Sigmoid colon (tissue), 7 donors: ENCODE results near the gene RNF181. TPM values are rescaled to one million over a fixed set of nuclear protein-coding genes. Genes with fewer than 3 reads are reported as not detected.

Experiments
- DNase-seq: peaks from one replicate; pipeline ENCODE4 v3.0.0-alpha.2; 2019
- H3K27ac ChIP-seq, 4 donors: fragments of 200-600 bp; sonication (generic); one replicate each; pipeline ENCODE4 v1.5.1; 2016 to 2019; ENCODE audit warnings: mild to moderate bottlenecking in 1 of 4
- H3K27me3 ChIP-seq, 3 donors: fragments of 200-600 bp; sonication (generic); one replicate each; pipeline ENCODE4 v1.5.1; 2019; ENCODE audit warnings: mild to moderate bottlenecking in 1 of 3
- H3K36me3 ChIP-seq, 4 donors: fragments of 200-600 bp; sonication (generic); one replicate each; pipeline ENCODE4 v1.5.1; 2016 to 2019
- H3K4me1 ChIP-seq, 4 donors: fragments of 200-600 bp; sonication (generic); one replicate each; pipeline ENCODE4 v1.5.1; 2017 to 2019
- H3K4me3 ChIP-seq, 4 donors: fragments of 200-600 bp; sonication (generic); one replicate each; pipeline ENCODE4 v1.5.1; 2017 to 2019; ENCODE audit warnings: mild to moderate bottlenecking in 2 of 4, moderate library complexity in 1 of 4
- H3K9me3 ChIP-seq, 4 donors: fragments of 200-600 bp in 3 of 4; sonication (generic) in 3 of 4; one replicate each; pipeline versions ENCODE4 v1.5.1 to v1.6.1; 2013 to 2019
- CTCF ChIP-seq, 4 experiments: fragments of 450-650 bp in 3 of 4; fragments of 200-600 bp in 1 of 4; IDR thresholded peaks; one replicate each; pipeline ENCODE4 v1.5.1; 2016 to 2019; ENCODE audit warnings: antibody characterized with exemption in 4 of 4, mild to moderate bottlenecking in 3 of 4, moderate library complexity in 2 of 4
- EP300 ChIP-seq, 4 donors: sonication (generic); formaldehyde crosslinking; IDR thresholded peaks; one replicate each; pipeline ENCODE4 v1.6.1; 2017; ENCODE audit warnings: antibody characterized with exemption in 4 of 4
- POLR2A ChIP-seq, 2 donors: fragments of 450-650 bp; IDR thresholded peaks; one replicate each; pipeline ENCODE4 v1.6.1; 2016; ENCODE audit warnings: antibody characterized with exemption in 2 of 2, mild to moderate bottlenecking in 2 of 2, moderate library complexity in 2 of 2
- POLR2AphosphoS5 ChIP-seq, 4 donors: sonication (generic); formaldehyde crosslinking; IDR thresholded peaks; one replicate each; pipeline ENCODE4 v1.6.1; 2017; ENCODE audit warnings: antibody characterized with exemption in 4 of 4
- WGBS, 2 donors: extraction: QIAGEN DNeasy Blood & Tissue Kit; methylation state at CpG; one replicate each; pipeline ENCODE4 v1.1.7; 2013; 5-methylcytosine and 5-hydroxymethylcytosine counted together
- intact Hi-C: fragments of 100-400 bp; cut with DNase I; formaldehyde crosslinking; loops from one replicate; pipeline ENCODE4 v1.15.1; 2023
- polyA plus RNA-seq, 3 donors: library from polyadenylated mRNA; stranded (reverse); fragments of 200-250 nt; gene quantifications; one replicate each; pipeline ENCODE4 v1.2.3, GENCODE V29; 2013
- total RNA-seq, 4 donors: library from RNA; depleted of rRNA; stranded (reverse); fragments of >200 nt; gene quantifications; one replicate each; pipeline ENCODE4 v1.1.0, GENCODE V29; 2016
- donor health status: healthy with polysubstance abuse.
- donor health status: Bipolar disorder and iron deficiency.
- donor health status: healthy.

Gene RNF181
- total and polyA plus RNA-seq, 7 donors = 124 to 190 (median 165) TPM

- no peaks in the 10 kb centered on the region for H3K9me3 ChIP-seq
- H3K36me3 ChIP-seq = peaks cover 5 to 41% (median 14%) of the 10 kb centered on the region in 4 donors
- peaks cover 0 to 53% (median 43%) of the 10 kb centered on the region in 4 donors for H3K4me1 ChIP-seq
- H3K27ac ChIP-seq = no peak overlapping the region
- no peak for DNase-seq
- no peaks in the 10 kb centered on the region for H3K27me3 ChIP-seq
- TF ChIP-seq POLR2AphosphoS5 (IDR thresholded peaks at IDR 0.05) = no peak
- no peak for TF ChIP-seq EP300 (IDR thresholded peaks at IDR 0.05)
- no peak for TF ChIP-seq CTCF (IDR thresholded peaks at IDR 0.05)
- no peak for TF ChIP-seq POLR2A (IDR thresholded peaks at IDR 0.05)
- no peak overlapping the region for H3K4me3 ChIP-seq
- intact Hi-C loops = loop anchor here (5.0 kb wide), 1 partner anchor 38 kb away; the partner anchor contains the start of gene GGCX
- 81 to 82% methylated on average over 3 of the region's 3 CpGs for WGBS, 2 donors
Measured at GRCh38 chr2:85600235-85600575, 4.7 kb downstream of the RNF181 start.

- H3K4me1 ChIP-seq = peaks cover 0 to 61% (median 50%) of the 10 kb centered on the region in 4 donors
- H3K36me3 ChIP-seq = peaks cover 5 to 41% (median 14%) of the 10 kb centered on the region in 4 donors
- peak overlapping the region; percentile 86 to 97 (median 92) for H3K27ac ChIP-seq
- DNase-seq = no peak
- no peaks in the 10 kb centered on the region for H3K27me3 ChIP-seq
- H3K4me3 ChIP-seq = peak overlapping the region; percentile 69 to 85 (median 77)
- intact Hi-C loops = loop anchor here (5.0 kb wide), 1 partner anchor 39 kb away; the partner anchor contains the start of gene GGCX
- 87 to 88% methylated on average over 6 of the region's 6 CpGs for WGBS, 2 donors
- no peak for TF ChIP-seq POLR2A (IDR thresholded peaks at IDR 0.05)
- no peak for TF ChIP-seq CTCF (IDR thresholded peaks at IDR 0.05)
- TF ChIP-seq EP300 (IDR thresholded peaks at IDR 0.05) = no peak
- no peak for TF ChIP-seq POLR2AphosphoS5 (IDR thresholded peaks at IDR 0.05)
- no peaks in the 10 kb centered on the region for H3K9me3 ChIP-seq
Measured at GRCh38 chr2:85600951-85601770, 5.6 kb downstream of the RNF181 start.

GRCh38 chr2:85601771-85602475 is 6.4 kb downstream of the RNF181 start:
- 6 to 10% methylated on average over 36 of the region's 36 CpGs for WGBS, 2 donors
- Histone ChIP-seq H3K27me3 (no peaks in the 10 kb centered on the region), H3K27ac (peak overlapping the region; percentile 86 to 97 (median 92)), H3K4me1 (peaks cover 0 to 55% (median 46%) of the 10 kb centered on the region in 4 donors), H3K4me3 (peak overlapping the region; percentile 69 to 85 (median 77)), H3K9me3 (no peaks in the 10 kb centered on the region), H3K36me3 (peaks cover 5 to 44% (median 14%) of the 10 kb centered on the region in 4 donors)
- intact Hi-C loops = loop anchor here (2.0 to 5.0 kb wide), 2 partner anchors 40 to 181 kb away; partner anchors contain the start of gene GGCX
- peak; percentile 89 for DNase-seq
- TF ChIP-seq CTCF (IDR thresholded peaks at IDR 0.05) = no peak
- TF ChIP-seq POLR2AphosphoS5 (IDR thresholded peaks at IDR 0.05) = peak in 1 of 4 donors; percentile 3

GRCh38 chr2:85602476-85603234 is 7.1 kb downstream of the RNF181 start, which contains the start of gene TMEM150A:
Gene TMEM150A, minus strand, starts transcription at chr2:85602698. Its CDS starts 750 bp downstream, at chr2:85601948.
- Histone ChIP-seq H3K4me3 (peak within 1 kb of the TSS; percentile 69 to 85 (median 77)), H3K27me3 (no peaks in the 10 kb centered on the region), H3K36me3 (peaks cover 0 to 44% (median 7%) of the 10 kb centered on the region in 4 donors), H3K27ac (peak within 1 kb of the TSS; percentile 86 to 97 (median 92)), H3K4me1 (peaks cover 0 to 48% (median 44%) of the 10 kb centered on the region in 4 donors), H3K9me3 (no peaks in the 10 kb centered on the region)
- WGBS, 2 donors = 0 to 1% methylated on average over 73 of the region's 73 CpGs
- peak; percentile 97 for DNase-seq
- intact Hi-C loops = loop anchor here (2.0 to 5.0 kb wide), 2 partner anchors 40 to 182 kb away; partner anchors contain the start of gene GGCX
- TF ChIP-seq EP300 (IDR thresholded peaks at IDR 0.05) (no peak), CTCF (IDR thresholded peaks at IDR 0.05) (peak in 1 of 4 experiments; percentile 39), POLR2AphosphoS5 (IDR thresholded peaks at IDR 0.05) (peak; percentile 72 to 87 (median 84)), POLR2A (IDR thresholded peaks at IDR 0.05) (peak in 1 of 2 donors; percentile 39)
